CD14-positive monocyte (primary cell): ENCODE measurements around the gene ACTR10. TPM values are rescaled to one million over a fixed set of nuclear protein-coding genes. Genes with fewer than 3 reads are reported as not detected.

Experiments
- DNase-seq, 3 donors: peaks; one replicate each; pipeline ENCODE4 v3.0.0-alpha.2; 2011 to 2022
- H2AFZ ChIP-seq: 2 replicates; pipeline ENCODE4 v1.6.0; 2012; ENCODE audit warnings: mild to moderate bottlenecking, low read depth, low read length, inconsistent platforms; ENCODE audit not compliant: insufficient read depth, poor library complexity, severe bottlenecking
- H3K27ac ChIP-seq, 2 donors: 1 replicate in 1 of 2; 2 replicates in 1 of 2; pipeline ENCODE4 v1.5.1; 2012 to 2013; ENCODE audit warnings: low read length in 2 of 2, control low read depth in 1 of 2, inconsistent platforms in 1 of 2, low read depth in 1 of 2, mild to moderate bottlenecking in 1 of 2
- H3K27me3 ChIP-seq, 2 donors: one replicate each; pipeline versions ENCODE4 v1.6.0 to v1.6.1; 2011 to 2013; ENCODE audit warnings: low read length in 2 of 2; ENCODE audit not compliant: control insufficient read depth in 2 of 2, insufficient read depth in 2 of 2
- H3K36me3 ChIP-seq, 2 donors: replicated peaks in 1 of 2; 1 replicate in 1 of 2; 2 replicates in 1 of 2; pipeline versions ENCODE4 v1.5.1 to v1.6.1; 2012 to 2013; ENCODE audit warnings: low read length in 2 of 2, control low read depth in 1 of 2, inconsistent platforms in 1 of 2, mild to moderate bottlenecking in 1 of 2; ENCODE audit not compliant: insufficient read depth in 2 of 2, control insufficient read depth in 1 of 2
- H3K4me1 ChIP-seq, 2 donors: 1 replicate in 1 of 2; 2 replicates in 1 of 2; pipeline versions ENCODE4 v1.5.1 to v1.6.1; 2012 to 2013; ENCODE audit warnings: low read length in 2 of 2, control low read depth in 1 of 2, inconsistent platforms in 1 of 2, mild to moderate bottlenecking in 1 of 2, moderate library complexity in 1 of 2; ENCODE audit not compliant: insufficient read depth in 2 of 2, control insufficient read depth in 1 of 2
- H3K4me2 ChIP-seq: replicated peaks from 2 replicates; pipeline ENCODE3; 2012; ENCODE audit warnings: low read length, moderate library complexity, mild to moderate bottlenecking; ENCODE audit not compliant: poor library complexity, severe bottlenecking; ENCODE audit errors: extremely low read depth
- H3K4me3 ChIP-seq, 3 experiments: fragments of 200-600 bp in 1 of 3; sonication (generic) in 1 of 3; replicated peaks in 1 of 3; 1 replicate in 2 of 3; 2 replicates in 1 of 3; pipeline ENCODE4 v1.5.1; 2011 to 2013; ENCODE audit warnings: low read length in 3 of 3, mild to moderate bottlenecking in 3 of 3, control low read depth in 2 of 3, low read depth in 2 of 3, inconsistent platforms in 1 of 3, moderate library complexity in 1 of 3
- H3K79me2 ChIP-seq: 2 replicates; pipeline ENCODE4 v1.6.0; 2012; ENCODE audit warnings: mild to moderate bottlenecking, control low read depth, inconsistent platforms, low read length, moderate library complexity; ENCODE audit not compliant: insufficient read depth
- H3K9ac ChIP-seq: 2 replicates; pipeline ENCODE4 v1.6.0; 2017; ENCODE audit warnings: low read length, mild to moderate bottlenecking; ENCODE audit not compliant: insufficient read depth, poor library complexity, severe bottlenecking
- H3K9me3 ChIP-seq, 2 donors: replicated peaks in 1 of 2; 1 replicate in 1 of 2; 2 replicates in 1 of 2; pipeline versions ENCODE4 v1.5.1 to v1.6.1; 2012 to 2013; ENCODE audit warnings: low read length in 2 of 2, control low read depth in 1 of 2; ENCODE audit not compliant: control insufficient read depth in 1 of 2, insufficient read depth in 1 of 2
- H4K20me1 ChIP-seq: 2 replicates; pipeline ENCODE4 v1.6.0; 2012; ENCODE audit warnings: mild to moderate bottlenecking, low read length, control low read depth, moderate library complexity; ENCODE audit not compliant: insufficient read depth
- H3K27ac Mint-ChIP-seq, 7 donors: one replicate each; pipeline ENCODE4 v1.8.0; 2020; ENCODE audit warnings: mild to moderate bottlenecking in 7 of 7, mixed read lengths in 7 of 7, moderate library complexity in 6 of 7, inconsistent platforms in 2 of 7
- H3K27me3 Mint-ChIP-seq, 3 donors: one replicate each; pipeline ENCODE4 v1.8.0; 2021 to 2022; ENCODE audit warnings: low read depth in 3 of 3, mild to moderate bottlenecking in 3 of 3, mixed read lengths in 3 of 3, moderate library complexity in 3 of 3, inconsistent platforms in 1 of 3
- H3K36me3 Mint-ChIP-seq, 2 donors: one replicate each; pipeline ENCODE4 v1.8.0; 2020; ENCODE audit warnings: mixed read lengths in 2 of 2, inconsistent platforms in 1 of 2, mild to moderate bottlenecking in 1 of 2
- H3K4me1 Mint-ChIP-seq: one replicate; pipeline ENCODE4 v1.8.0; 2020; ENCODE audit warnings: mild to moderate bottlenecking, mixed read lengths
- H3K4me3 Mint-ChIP-seq, 2 donors: one replicate each; pipeline ENCODE4 v1.8.0; 2020; ENCODE audit warnings: mild to moderate bottlenecking in 2 of 2, mixed read lengths in 2 of 2, moderate library complexity in 1 of 2
- H3K9me3 Mint-ChIP-seq, 7 donors: one replicate each; pipeline ENCODE4 v1.8.0; 2020 to 2022; ENCODE audit warnings: mixed read lengths in 7 of 7, mild to moderate bottlenecking in 6 of 7, moderate library complexity in 6 of 7, inconsistent platforms in 2 of 7
- WGBS: methylation state at CpG from one replicate; pipeline ENCODE4 v1.1.5; 2013; ENCODE audit warnings: missing lambda C conversion rate; ENCODE audit not compliant: insufficient coverage; 5-methylcytosine and 5-hydroxymethylcytosine counted together
- intact Hi-C, 2 donors: fragments of 100-400 bp; cut with micrococcal nuclease; formaldehyde crosslinking; loops; one replicate each; pipeline versions ENCODE4 v1.15.0 to v1.15.1; 2023
- polyA minus RNA-seq: library from RNA; depleted of rRNA, polyadenylated mRNA; stranded (reverse); fragments of >200 nt; gene quantifications from 2 replicates; pipeline ENCODE4 v1.2.3, GENCODE V29; 2012
- polyA plus RNA-seq, 3 donors: library from polyadenylated mRNA; depleted of rRNA in 1 of 3; unstranded in 2 of 3; stranded (reverse) in 1 of 3; fragments of 300-500 nt in 2 of 3; fragments of >200 nt in 1 of 3; fragmentation: Illumina TruSeq in 2 of 3; gene quantifications; 1 replicate in 2 of 3; 2 replicates in 1 of 3; pipeline ENCODE4 v1.2.3, GENCODE V29; 2012 to 2021
- total RNA-seq, 12 experiments: library from RNA in 1 of 12; stranded (reverse) in 1 of 12; fragments of 120-200 nt in 1 of 12; gene quantifications; one replicate each; pipeline ENCODE4 v1.2.4 and lab custom pipeline; 2013 to 2026; ENCODE audit warnings: mixed read lengths in 6 of 12, inconsistent platforms in 1 of 12
- TF ChIP-seq, protein P1 (sequence below): fragments of 200-600 bp; IDR thresholded peaks from one replicate; pipeline ENCODE4 v1.8.0; 2022; ENCODE audit warnings: antibody characterized with exemption, mild to moderate bottlenecking

Gene ACTR10
- 50.5 TPM for total RNA-seq (2013)
- 10 to 100 TPM; 33.8 to 91.7 (median 83.3) TPM for polyA plus RNA-seq
- 7.3 and 15.5 TPM in 2 replicates for polyA minus RNA-seq
- 17.6 to 33.1 (median 24.4) reads per million in 11 experiments for total RNA-seq (lab: John Stamatoyannopoulos, UW)

- H3K27me3 Mint-ChIP-seq, result peaks cover 3 to 6% (median 4%) of the 10 kb centered on the region in 3 donors
- peak within 1 kb of the TSS; percentile 69 to 89 (median 87) for H3K4me3 ChIP-seq
- H3K27ac ChIP-seq, result peak within 1 kb of the TSS; percentile 85 to 86
- DNase-seq, result peak; percentile 61 to 72 (median 62)
- no peaks in the 10 kb centered on the region for H3K27me3 ChIP-seq
- peak within 1 kb of the TSS; percentile 83 for H2AFZ ChIP-seq
- peak within 1 kb of the TSS; percentile 97 to 98 for H3K4me3 Mint-ChIP-seq
- H3K9ac ChIP-seq, result peak within 1 kb of the TSS; percentile 92
- H3K79me2 ChIP-seq, result peaks cover 33% of the 10 kb centered on the region
- peak within 1 kb of the TSS; percentile 95 to 99 (median 98) for H3K27ac Mint-ChIP-seq
- no peaks in the 10 kb centered on the region for H4K20me1 ChIP-seq
- WGBS, result 0% methylated on average over 66 of the region's 78 CpGs
- H3K4me2 ChIP-seq, result peak within 1 kb of the TSS; percentile 84
- H3K4me1 ChIP-seq, result peaks cover 15 to 20% of the 10 kb centered on the region in 2 donors
- TF ChIP-seq, protein P1, sequence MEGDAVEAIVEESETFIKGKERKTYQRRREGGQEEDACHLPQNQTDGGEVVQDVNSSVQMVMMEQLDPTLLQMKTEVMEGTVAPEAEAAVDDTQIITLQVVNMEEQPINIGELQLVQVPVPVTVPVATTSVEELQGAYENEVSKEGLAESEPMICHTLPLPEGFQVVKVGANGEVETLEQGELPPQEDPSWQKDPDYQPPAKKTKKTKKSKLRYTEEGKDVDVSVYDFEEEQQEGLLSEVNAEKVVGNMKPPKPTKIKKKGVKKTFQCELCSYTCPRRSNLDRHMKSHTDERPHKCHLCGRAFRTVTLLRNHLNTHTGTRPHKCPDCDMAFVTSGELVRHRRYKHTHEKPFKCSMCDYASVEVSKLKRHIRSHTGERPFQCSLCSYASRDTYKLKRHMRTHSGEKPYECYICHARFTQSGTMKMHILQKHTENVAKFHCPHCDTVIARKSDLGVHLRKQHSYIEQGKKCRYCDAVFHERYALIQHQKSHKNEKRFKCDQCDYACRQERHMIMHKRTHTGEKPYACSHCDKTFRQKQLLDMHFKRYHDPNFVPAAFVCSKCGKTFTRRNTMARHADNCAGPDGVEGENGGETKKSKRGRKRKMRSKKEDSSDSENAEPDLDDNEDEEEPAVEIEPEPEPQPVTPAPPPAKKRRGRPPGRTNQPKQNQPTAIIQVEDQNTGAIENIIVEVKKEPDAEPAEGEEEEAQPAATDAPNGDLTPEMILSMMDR, result no peak
- peaks cover 15 to 29% of the 10 kb centered on the region in 2 donors for H3K36me3 Mint-ChIP-seq
- H3K9me3 ChIP-seq, result no peaks in the 10 kb centered on the region
- H3K9me3 Mint-ChIP-seq, result peaks cover 0 to 2% (median 0%) of the 10 kb centered on the region in 7 donors
- H3K4me1 Mint-ChIP-seq, result peaks cover 26% of the 10 kb centered on the region
- peaks cover 5 to 20% of the 10 kb centered on the region in 2 donors for H3K36me3 ChIP-seq
- intact Hi-C loops, result loop anchor here in 1 of 2 donors (5.0 kb wide), 1 partner anchor 37 kb away; no protein-coding TSS in a partner anchor
These were observed at the start of gene ACTR10 for GRCh38 chr14:58199726-58200479. Gene ACTR10 (plus strand): TSS chr14:58200149. CDS start chr14:58200218, 69 bp downstream.

- intact Hi-C loops, result no loop called here
- H3K27me3 ChIP-seq, result peaks cover 36 to 53% of the 10 kb centered on the region in 2 donors
These were observed 49.6 kb upstream of the ACTR10 start for GRCh38 chr14:58150243-58150805.

More at GRCh38 chr14:58150243-58150805, 49.6 kb upstream of the ACTR10 start:
- Histone ChIP-seq H3K27ac (no peak overlapping the region), H3K36me3 (no peaks in the 10 kb centered on the region), H4K20me1 (no peaks in the 10 kb centered on the region), H3K4me3 (no peak overlapping the region), H2AFZ (no peak overlapping the region), H3K9me3 (peaks cover 0 to 6% of the 10 kb centered on the region in 2 donors), H3K4me2 (no peak overlapping the region), H3K79me2 (no peaks in the 10 kb centered on the region), H3K9ac (no peak overlapping the region), H3K4me1 (peaks cover 13 to 18% of the 10 kb centered on the region in 2 donors)
- WGBS, result no CpG with 5 or more reads among the region's 6 CpGs
- DNase-seq, result no peak
- no peaks in the 10 kb centered on the region for H3K36me3 Mint-ChIP-seq
- H3K4me1 Mint-ChIP-seq, result peaks cover 16% of the 10 kb centered on the region
- no peak overlapping the region for H3K27ac Mint-ChIP-seq
- peaks cover 39 to 58% (median 41%) of the 10 kb centered on the region in 3 donors for H3K27me3 Mint-ChIP-seq
- H3K4me3 Mint-ChIP-seq, result peak overlapping the region in 1 of 2 donors; percentile 92
- TF ChIP-seq, protein P1, result no peak
- H3K9me3 Mint-ChIP-seq, result peaks cover 0 to 4% (median 0%) of the 10 kb centered on the region in 7 donors
